Upper lobe of left lung (tissue), 6 donors: ENCODE data around the gene KCNJ16. TPM values are rescaled to one million over a fixed set of nuclear protein-coding genes. Genes with fewer than 3 reads are reported as not detected.

Source experiments
- ATAC-seq, 2 donors: fragments of 200-7000 bp; cut with Tn5 transposase; one replicate each; pipeline ENCODE4 v1.9.1; 2022; ENCODE audit warnings: mild to moderate bottlenecking in 2 of 2, moderate library complexity in 2 of 2; ENCODE audit not compliant: low FRiP score in 2 of 2
- DNase-seq, 2 donors: peaks; one replicate each; pipeline ENCODE4 v3.0.0-alpha.2; 2019 to 2020
- H3K27ac ChIP-seq, 4 donors: fragments of 200-600 bp; sonication (generic); one replicate each; pipeline ENCODE4 v1.5.1; 2016 to 2019
- H3K27me3 ChIP-seq, 4 donors: fragments of 200-600 bp; sonication (generic); one replicate each; pipeline ENCODE4 v1.5.1; 2017 to 2019
- H3K36me3 ChIP-seq, 4 donors: fragments of 200-600 bp; sonication (generic); one replicate each; pipeline ENCODE4 v1.5.1; 2016 to 2019
- H3K4me1 ChIP-seq, 4 donors: fragments of 200-600 bp; sonication (generic); one replicate each; pipeline ENCODE4 v1.5.1; 2018 to 2019
- H3K4me3 ChIP-seq, 4 donors: fragments of 200-600 bp; sonication (generic); one replicate each; pipeline ENCODE4 v1.5.1; 2017 to 2019; ENCODE audit warnings: mild to moderate bottlenecking in 2 of 4, moderate library complexity in 1 of 4
- H3K9me3 ChIP-seq, 4 donors: fragments of 200-600 bp; sonication (generic); one replicate each; pipeline ENCODE4 v1.5.1; 2018 to 2019
- CTCF ChIP-seq, 6 experiments: fragments of 450-650 bp in 4 of 6; fragments of 200-600 bp in 2 of 6; sonication (generic) in 2 of 6; IDR thresholded peaks; one replicate each; pipeline ENCODE4 v1.5.1; 2016 to 2019; ENCODE audit warnings: antibody characterized with exemption in 6 of 6
- EP300 ChIP-seq, 4 donors: sonication (generic); formaldehyde crosslinking; IDR thresholded peaks; one replicate each; pipeline ENCODE4 v1.5.1; 2017; ENCODE audit warnings: antibody characterized with exemption in 4 of 4, control low read depth in 2 of 4
- POLR2A ChIP-seq, 4 donors: fragments of 450-650 bp; IDR thresholded peaks; one replicate each; pipeline ENCODE4 v1.5.1; 2016 to 2017; ENCODE audit warnings: antibody characterized with exemption in 4 of 4, mild to moderate bottlenecking in 2 of 4
- POLR2AphosphoS5 ChIP-seq, 2 donors: sonication (generic); formaldehyde crosslinking; IDR thresholded peaks; one replicate each; pipeline ENCODE4 v1.5.1; 2017; ENCODE audit warnings: antibody characterized with exemption in 2 of 2
- WGBS, 2 donors: methylation state at CpG; one replicate each; pipeline ENCODE4 v1.1.5; 2017 to 2018; 5-methylcytosine and 5-hydroxymethylcytosine counted together
- total RNA-seq, 6 donors: library from RNA; depleted of rRNA in 4 of 6; stranded (reverse); fragments of >200 nt in 4 of 6; gene quantifications; one replicate each; pipeline versions ENCODE4 v1.1.0 to v1.2.1, GENCODE V29; 2016 to 2021
- donor health status: DM: no; HTN: no; CAD: no; lungs with moderate emphysema.
- donor health status: DM: no; HTN: yes; CAD: no; lungs with severe emphysema.

Gene KCNJ16
- total RNA-seq, 6 donors from 2014 or later: 0.20 to 1.4 (median 0.59) TPM; not detected in 1

- WGBS, 2 donors: 94% methylated on average over 6 of the region's 6 CpGs
- Histone ChIP-seq H3K9me3 (no peaks in the 10 kb centered on the region), H3K4me3 (no peak overlapping the region), H3K27me3 (no peaks in the 10 kb centered on the region), H3K36me3 (no peaks in the 10 kb centered on the region), H3K27ac (no peak overlapping the region), H3K4me1 (no peaks in the 10 kb centered on the region)
- no peak for DNase-seq
- TF ChIP-seq EP300 (IDR thresholded peaks at IDR 0.05) (no peak), CTCF (IDR thresholded peaks at IDR 0.05) (no peak), POLR2A (IDR thresholded peaks at IDR 0.05) (no peak), POLR2AphosphoS5 (IDR thresholded peaks at IDR 0.05) (no peak)
- no peak for ATAC-seq
These were observed 33.0 kb downstream of the KCNJ16 start for GRCh38 chr17:70107904-70108565.

- H3K4me1 ChIP-seq: no peaks in the 10 kb centered on the region
- no peaks in the 10 kb centered on the region for H3K27me3 ChIP-seq
- ATAC-seq: no peak
These were observed 34.5 kb downstream of the KCNJ16 start for GRCh38 chr17:70109497-70109896.

GRCh38 chr17:70110443-70110880 lies 35.4 kb downstream of the KCNJ16 start:
- Histone ChIP-seq H3K27me3 (no peaks in the 10 kb centered on the region), H3K27ac (peak overlapping the region in 1 of 4 donors; percentile 1), H3K9me3 (no peaks in the 10 kb centered on the region), H3K4me3 (no peak overlapping the region), H3K36me3 (no peaks in the 10 kb centered on the region), H3K4me1 (no peaks in the 10 kb centered on the region)
- no peak for ATAC-seq
- TF ChIP-seq POLR2AphosphoS5 (IDR thresholded peaks at IDR 0.05): no peak
- TF ChIP-seq EP300 (IDR thresholded peaks at IDR 0.05): no peak
- TF ChIP-seq CTCF (IDR thresholded peaks at IDR 0.05): no peak
- TF ChIP-seq POLR2A (IDR thresholded peaks at IDR 0.05): no peak
- 46 to 70% methylated on average over 7 of the region's 7 CpGs for whole genome bisulfite sequencing, 2 donors
- DNase-seq: no peak

More at GRCh38 chr17:70109497-70109896, 34.5 kb downstream of the KCNJ16 start:
- DNase-seq: no peak
- Histone ChIP-seq H3K36me3 (no peaks in the 10 kb centered on the region), H3K4me3 (no peak overlapping the region), H3K27ac (peak overlapping the region in 2 of 4 donors; percentile 1 to 3), H3K9me3 (no peaks in the 10 kb centered on the region)
- TF ChIP-seq CTCF (IDR thresholded peaks at IDR 0.05) (no peak), EP300 (IDR thresholded peaks at IDR 0.05) (no peak), POLR2AphosphoS5 (IDR thresholded peaks at IDR 0.05) (no peak), POLR2A (IDR thresholded peaks at IDR 0.05) (no peak)
- WGBS, 2 donors: 42 to 69% methylated on average over 3 of the region's 3 CpGs

GRCh38 chr17:70111201-70111600 lies 36.2 kb downstream of the KCNJ16 start:
- no peak overlapping the region for H3K4me3 ChIP-seq
- no peak for DNase-seq
- H3K27me3 ChIP-seq: no peaks in the 10 kb centered on the region
- TF ChIP-seq EP300 (IDR thresholded peaks at IDR 0.05) (no peak), POLR2A (IDR thresholded peaks at IDR 0.05) (no peak), POLR2AphosphoS5 (IDR thresholded peaks at IDR 0.05) (no peak), CTCF (IDR thresholded peaks at IDR 0.05) (no peak)
- no peak for ATAC-seq
- no peak overlapping the region for H3K27ac ChIP-seq
- H3K4me1 ChIP-seq: no peaks in the 10 kb centered on the region
- WGBS, 2 donors: 77 to 84% methylated on average over 4 of the region's 4 CpGs
- H3K9me3 ChIP-seq: no peaks in the 10 kb centered on the region
- H3K36me3 ChIP-seq: no peaks in the 10 kb centered on the region

GRCh38 chr17:70114405-70114804 lies 39.4 kb downstream of the KCNJ16 start:
- H3K36me3 ChIP-seq: no peaks in the 10 kb centered on the region
- H3K4me3 ChIP-seq: no peak overlapping the region
- no peaks in the 10 kb centered on the region for H3K27me3 ChIP-seq
- H3K9me3 ChIP-seq: no peaks in the 10 kb centered on the region
- no peak for ATAC-seq
- peaks cover 0 to under 1% (median 0%) of the 10 kb centered on the region in 4 donors for H3K4me1 ChIP-seq
- no peak overlapping the region for H3K27ac ChIP-seq
- no peak for DNase-seq
- TF ChIP-seq POLR2A (IDR thresholded peaks at IDR 0.05): no peak
- TF ChIP-seq POLR2AphosphoS5 (IDR thresholded peaks at IDR 0.05): no peak
- no peak for TF ChIP-seq CTCF (IDR thresholded peaks at IDR 0.05)
- no peak for TF ChIP-seq EP300 (IDR thresholded peaks at IDR 0.05)
- 84 to 91% methylated on average over 2 of the region's 2 CpGs for WGBS, 2 donors
